DMS 273 (cell line): Measurements from ENCODE around the gene STX10.

Source experiments
- DNase-seq: peaks from one replicate; lab custom pipeline; 2025; ENCODE audit not compliant: unreplicated experiment; lab: John Stamatoyannopoulos, UW

STX10 gene

GRCh38 chr19:13146763-13147563 is 3.2 kb downstream of the STX10 start:
- no peak for DNase-seq

GRCh38 chr19:13139633-13140311 is 10.4 kb downstream of the STX10 start:
- no peak for DNase-seq

- no peak for DNase-seq
These were observed 11.3 kb downstream of the STX10 start for GRCh38 chr19:13138916-13139198.

- DNase-seq = no peak
These were observed 11.8 kb downstream of the STX10 start for GRCh38 chr19:13138171-13138915.

- DNase-seq = no peak
These were observed 12.8 kb downstream of the STX10 start for GRCh38 chr19:13137290-13137794.

GRCh38 chr19:13135068-13136062 is 14.8 kb downstream of the STX10 start:
- no peak for DNase-seq

GRCh38 chr19:13134626-13135025 is 15.5 kb downstream of the STX10 start:
- DNase-seq = no peak

GRCh38 chr19:13133241-13133870 is 16.8 kb downstream of the STX10 start:
- DNase-seq = no peak

GRCh38 chr19:13132471-13133180 is 17.5 kb downstream of the STX10 start:
- DNase-seq = no peak

- DNase-seq = no peak
These were observed 19.2 kb downstream of the STX10 start for GRCh38 chr19:13130886-13131490.

- DNase-seq = no peak
These were observed 20.8 kb downstream of the STX10 start for GRCh38 chr19:13129384-13129783.

- DNase-seq = no peak
These were observed 21.6 kb downstream of the STX10 start for GRCh38 chr19:13128583-13128982.

- DNase-seq = no peak
These were observed 22.2 kb downstream of the STX10 start for GRCh38 chr19:13127811-13128575.

- no peak for DNase-seq
These were observed 23.1 kb downstream of the STX10 start for GRCh38 chr19:13127051-13127450.

- no peak for DNase-seq
These were observed 26.9 kb downstream of the STX10 start for GRCh38 chr19:13122980-13123957.

GRCh38 chr19:13122275-13122878 is 27.8 kb downstream of the STX10 start:
- DNase-seq = no peak
